Cardiac septum (tissue), 1 donor: ENCODE results near the gene TAF4. TPM values are rescaled to one million over a fixed set of nuclear protein-coding genes. Genes with fewer than 3 reads are reported as not detected.
A peak's percentile ranks its signal among the peaks of the same experiment; 100 is the strongest.
"Not testable (repeated sequence)": the region's sequence is repeated elsewhere in the genome, so short reads cannot be mapped to it uniquely, and the experiment has no call there.

ENCODE experiments used
- DNase-seq: peaks from one replicate; pipeline ENCODE4 v3.0.0-alpha.2; 2020; ENCODE audit warnings: low spot score
- intact Hi-C: fragments of 100-400 bp; cut with DNase I; formaldehyde crosslinking; loops from one replicate; pipeline ENCODE4 v1.14.0; 2022
- total RNA-seq: library from RNA; stranded (reverse); fragmentation: NEBNext Ultra II Directional; extraction: Animal tissue kit (Norgen Biotek cat#: 25700); gene quantifications from one replicate; pipeline ENCODE4 v1.2.1, GENCODE V29; 2021
- donor health status: DM: no; HTN: no; CAD: no.

The TAF4 gene
- total RNA-seq, 1 donor from 2014 or later = 13.6 TPM

DNA sequence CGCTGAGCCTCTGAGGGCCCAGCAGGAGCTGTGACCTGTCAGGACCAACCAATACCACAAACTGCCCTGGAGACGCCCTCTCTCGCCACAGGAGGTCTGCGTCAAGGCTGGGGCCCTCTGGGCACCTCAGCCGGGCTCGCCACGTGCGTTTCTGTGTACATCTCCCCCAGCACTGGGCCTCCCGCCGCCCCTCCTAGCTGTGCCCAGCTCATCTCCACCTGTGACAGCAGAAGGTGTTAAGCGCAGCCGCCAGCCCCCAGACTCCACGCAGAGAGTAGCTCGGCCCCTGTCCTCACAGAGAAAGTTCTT lies 91.4 kb downstream of the TAF4 start:
- intact Hi-C loops = no loop called here
- DNase-seq = no peak

DNA sequence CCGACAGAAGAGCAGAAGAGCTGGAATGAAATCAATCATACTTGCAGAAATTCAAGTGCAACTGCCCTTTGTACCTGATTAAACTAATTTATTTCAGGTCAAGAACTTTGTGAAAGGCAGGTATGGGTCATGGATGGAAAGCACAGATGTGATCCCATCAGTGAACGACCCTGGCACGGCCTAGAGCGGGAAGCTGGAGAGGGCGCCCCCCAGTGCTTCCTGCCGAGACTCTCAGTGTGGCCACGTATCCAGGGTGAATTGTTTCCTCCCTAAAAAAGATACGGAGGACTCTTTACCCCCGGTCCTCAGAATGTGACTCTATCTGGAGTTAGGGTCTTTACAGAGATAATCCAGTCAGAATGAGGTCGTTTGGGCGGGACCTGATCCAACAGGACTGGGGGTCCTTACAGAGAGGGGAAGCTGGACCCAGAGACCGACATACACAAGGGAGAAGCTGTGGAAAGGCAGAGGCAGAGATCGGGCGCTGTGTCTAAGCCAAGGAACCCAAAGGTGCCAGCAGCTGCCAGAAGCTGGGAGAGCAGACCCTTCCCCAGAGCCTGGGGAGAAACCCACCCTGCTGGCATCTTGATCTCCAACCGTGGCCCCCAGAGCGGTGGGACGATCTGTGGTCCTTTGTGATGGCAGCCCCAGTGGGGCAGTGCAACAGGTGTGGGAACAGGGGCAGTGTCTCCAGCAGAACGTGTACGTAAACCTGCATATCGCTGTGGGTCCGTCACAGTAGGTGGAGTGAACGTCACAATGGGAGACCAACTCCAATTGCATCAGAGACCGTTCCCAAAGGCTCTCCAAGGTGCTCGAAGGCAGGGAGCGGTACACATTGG lies 91.9 kb downstream of the TAF4 start:
- peak; percentile 39 for DNase-seq
- intact Hi-C loops = no loop called here

DNA sequence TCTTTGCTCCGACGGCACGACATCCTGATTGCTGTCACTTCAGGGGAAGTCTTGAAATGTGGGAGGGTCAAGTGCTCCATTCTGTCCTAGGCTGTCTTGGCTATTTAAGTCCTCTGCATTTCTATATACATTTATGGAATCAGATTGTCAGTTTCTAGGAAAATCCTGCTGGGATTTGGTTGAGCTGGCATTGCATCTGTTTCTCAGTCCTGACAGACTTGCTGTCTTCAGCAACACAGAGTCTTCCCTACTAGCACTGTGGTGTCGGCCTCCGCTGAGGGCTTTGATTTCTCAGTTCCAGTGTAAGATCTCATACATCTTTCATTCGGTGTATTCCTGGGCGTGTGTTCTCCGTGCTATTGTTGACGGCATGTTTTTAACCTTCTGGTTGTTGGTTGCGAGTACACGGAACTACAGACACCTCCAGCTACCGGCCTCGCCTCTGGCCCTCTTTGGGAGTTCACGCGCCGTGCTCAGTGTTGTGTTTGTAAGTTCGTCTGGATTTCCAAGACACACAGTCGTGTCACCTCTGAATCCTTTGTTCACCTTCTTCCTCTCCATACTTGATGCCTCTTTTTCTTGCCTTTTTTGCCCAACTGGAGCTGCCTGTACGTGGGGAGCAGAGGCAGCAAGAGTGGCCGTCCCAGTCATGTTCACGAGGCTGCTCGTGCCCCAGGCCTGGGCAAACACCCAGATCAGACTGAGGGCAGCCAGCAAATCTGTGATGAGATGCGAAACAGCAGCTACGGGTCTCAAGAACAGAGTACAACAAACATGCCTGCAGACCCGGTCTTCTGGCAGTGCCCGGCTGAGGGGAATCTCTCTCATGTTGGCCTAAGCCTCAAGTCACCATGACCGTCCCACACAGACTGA lies 92.8 kb downstream of the TAF4 start:
- no peak for DNase-seq
- intact Hi-C loops = no loop called here

DNA sequence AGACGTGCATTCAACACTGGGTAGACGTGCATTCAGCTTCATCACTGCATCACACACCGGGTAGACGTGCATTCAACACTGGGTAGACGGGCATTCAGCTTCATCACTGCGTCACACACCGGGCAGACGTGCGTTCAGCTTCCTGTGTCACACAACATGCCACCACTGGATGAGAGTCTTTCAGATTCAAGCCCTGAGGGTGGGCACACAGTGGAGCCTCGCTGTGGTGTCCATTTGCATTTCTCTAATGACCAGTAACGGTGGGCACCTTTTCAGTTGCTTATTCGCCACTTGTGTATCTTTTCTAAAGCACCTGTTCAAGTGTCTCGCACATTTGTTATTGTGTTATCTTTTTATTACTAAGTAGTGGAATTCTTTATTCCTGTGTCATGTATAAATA lies 94.1 kb downstream of the TAF4 start:
- DNase-seq = peak; percentile 55
- intact Hi-C loops = not testable (repeated sequence)

GRCh38 chr20:61970357-61970756 lies 95.3 kb downstream of the TAF4 start:
- intact Hi-C loops = no loop called here
- peak; percentile 10 for DNase-seq

DNA sequence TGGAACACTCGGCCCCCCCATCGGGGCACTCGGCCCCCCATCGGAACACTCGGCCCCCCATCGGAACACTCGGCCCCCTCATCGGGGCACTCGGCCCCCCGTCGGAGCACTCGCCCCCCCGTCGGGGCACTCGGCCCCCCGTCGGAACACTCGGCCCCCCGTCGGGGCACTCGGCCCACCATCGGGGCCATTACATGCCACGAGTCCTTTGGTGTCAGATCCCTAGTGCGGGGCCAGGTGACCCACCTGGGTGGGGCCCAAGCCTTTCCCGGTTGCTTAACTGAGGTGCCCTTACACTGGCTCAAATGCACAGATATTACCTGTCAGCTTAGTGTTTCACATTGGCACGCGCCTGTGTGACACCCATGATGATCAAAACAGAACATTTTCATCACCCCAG lies 95.9 kb downstream of the TAF4 start:
- DNase-seq = peak; percentile 60
- intact Hi-C loops = no loop called here

- intact Hi-C loops = no loop called here
Observed at GRCh38 chr20:61968932-61969331, 96.7 kb downstream of the TAF4 start.

DNA sequence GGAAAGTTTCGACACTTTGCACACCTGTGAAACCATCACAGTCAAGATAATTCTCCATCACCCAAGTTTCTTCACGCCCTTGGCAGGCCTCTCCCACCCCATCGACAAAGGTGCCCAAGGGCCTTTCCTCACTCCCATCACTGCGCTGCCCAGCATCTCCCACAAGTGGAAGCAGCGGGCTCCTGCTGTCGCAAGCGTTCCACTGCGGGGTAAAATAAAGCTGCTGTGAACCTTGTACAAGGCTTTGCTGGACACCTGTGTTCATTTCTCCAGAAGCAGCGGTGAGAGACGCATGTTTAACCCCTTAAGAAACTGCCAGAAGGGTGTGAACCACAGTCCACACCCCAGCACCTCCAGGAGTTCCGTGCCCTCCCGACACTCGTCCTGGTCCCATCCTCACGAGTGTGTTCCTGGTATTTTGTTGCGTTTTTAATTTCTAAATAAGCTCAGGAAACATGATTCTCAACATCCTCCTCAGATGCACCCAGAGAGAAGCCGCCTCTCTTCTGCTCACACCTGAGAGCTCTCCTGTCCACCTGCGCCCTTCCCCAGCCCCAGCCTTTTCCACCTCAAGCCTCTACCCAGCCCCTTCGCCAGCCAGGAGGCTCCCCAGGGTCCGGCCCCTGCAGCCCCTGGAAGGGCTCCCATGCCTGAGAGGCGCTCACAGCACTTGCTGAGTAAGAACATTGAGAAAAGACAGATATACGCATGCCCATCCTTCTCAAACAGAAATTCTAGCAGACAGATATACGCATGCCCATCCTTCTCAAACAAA lies 97.5 kb downstream of the TAF4 start:
- intact Hi-C loops = no loop called here
- DNase-seq = no peak

More at GRCh38 chr20:61968932-61969331, 96.7 kb downstream of the TAF4 start:
- peak; percentile 2 for DNase-seq

- DNase-seq = no peak
- intact Hi-C loops = no loop called here
Observed at GRCh38 chr20:61967300-61967699, 98.4 kb downstream of the TAF4 start.

DNA sequence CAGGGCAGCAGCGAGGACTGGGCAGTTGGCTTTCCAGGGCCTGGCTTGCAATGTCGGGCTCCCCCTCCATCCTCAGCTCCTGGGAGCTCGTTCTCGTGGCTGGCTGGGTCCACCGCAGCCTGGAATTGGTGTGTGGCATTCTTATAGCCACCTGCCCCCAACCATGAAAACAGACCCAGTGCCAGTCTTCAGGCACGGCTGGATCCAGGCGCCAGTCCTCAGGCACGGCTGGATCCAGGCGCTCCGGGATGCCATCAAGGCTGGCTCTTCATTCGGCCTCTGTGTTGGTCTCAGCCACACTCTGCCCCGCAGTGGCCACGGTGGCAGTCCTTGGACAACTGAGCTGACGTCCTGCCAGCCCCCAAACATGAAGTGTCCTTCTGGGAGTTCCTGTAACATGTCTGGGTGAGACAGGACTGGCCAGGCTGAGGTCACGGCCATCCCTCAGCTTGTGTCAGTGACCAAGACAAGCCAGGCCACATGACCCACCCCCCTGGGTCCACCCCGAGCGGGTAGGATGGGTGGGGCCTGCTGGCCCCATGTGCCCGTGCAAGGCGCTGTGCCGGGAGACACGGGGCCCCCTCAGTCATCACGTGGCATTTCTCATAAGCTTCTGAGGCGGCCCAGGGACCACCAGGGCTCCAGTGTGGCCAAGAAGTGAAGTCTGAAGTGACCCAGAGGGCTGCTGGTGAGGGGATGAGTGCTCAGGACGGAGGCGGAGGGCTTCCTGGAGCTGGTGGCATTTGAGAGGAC lies 99.0 kb downstream of the TAF4 start:
- intact Hi-C loops = no loop called here
- DNase-seq = peak; percentile 62

DNA sequence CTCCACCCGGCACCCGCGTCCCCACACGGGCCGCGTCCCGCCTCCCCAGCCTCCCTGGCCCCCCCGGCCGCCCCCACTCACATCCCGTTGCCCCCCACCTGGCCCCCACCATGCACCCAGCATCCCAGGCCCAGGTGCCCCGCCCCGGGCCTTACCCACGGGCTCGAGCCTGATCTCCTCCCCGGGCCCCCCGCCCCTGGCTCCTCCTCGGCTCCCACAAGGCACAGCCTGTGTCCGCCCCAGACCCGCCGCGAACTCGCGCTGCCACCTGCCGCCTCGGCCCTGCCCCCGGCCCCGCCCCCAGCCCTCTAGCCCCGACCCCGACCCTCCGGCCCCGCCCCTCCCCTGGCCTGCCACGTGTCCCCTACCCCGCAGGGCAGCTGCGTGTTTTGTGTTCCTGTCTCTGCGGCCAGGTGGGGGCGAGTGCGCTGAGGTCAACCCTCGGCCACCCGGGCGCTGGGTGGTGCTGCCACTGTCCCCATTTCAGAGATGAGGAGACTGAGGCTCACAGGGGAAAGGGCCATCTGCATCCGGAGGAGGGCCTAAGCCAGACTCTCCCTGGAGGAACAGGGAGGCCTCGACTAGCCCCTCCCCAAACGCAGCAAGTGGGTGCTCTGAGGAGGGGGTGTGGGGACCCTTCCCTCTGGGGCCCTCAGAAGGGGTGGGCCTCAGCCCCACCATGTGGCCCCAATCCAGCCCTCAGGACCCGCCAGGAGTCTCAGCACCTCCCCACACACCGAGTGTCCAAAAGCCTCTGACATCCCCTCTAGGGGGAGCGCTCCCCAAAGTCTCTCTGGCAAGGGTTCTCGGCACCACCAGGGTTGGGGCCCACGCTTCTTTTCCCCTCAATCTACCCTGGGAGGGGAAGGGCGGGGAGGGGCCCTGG lies 99.8 kb downstream of the TAF4 start:
- peak; percentile 61 for DNase-seq
- intact Hi-C loops = no loop called here

- intact Hi-C loops = no loop called here
- no peak for DNase-seq
Observed at GRCh38 chr20:61964675-61965605, 100.7 kb downstream of the TAF4 start.

DNA sequence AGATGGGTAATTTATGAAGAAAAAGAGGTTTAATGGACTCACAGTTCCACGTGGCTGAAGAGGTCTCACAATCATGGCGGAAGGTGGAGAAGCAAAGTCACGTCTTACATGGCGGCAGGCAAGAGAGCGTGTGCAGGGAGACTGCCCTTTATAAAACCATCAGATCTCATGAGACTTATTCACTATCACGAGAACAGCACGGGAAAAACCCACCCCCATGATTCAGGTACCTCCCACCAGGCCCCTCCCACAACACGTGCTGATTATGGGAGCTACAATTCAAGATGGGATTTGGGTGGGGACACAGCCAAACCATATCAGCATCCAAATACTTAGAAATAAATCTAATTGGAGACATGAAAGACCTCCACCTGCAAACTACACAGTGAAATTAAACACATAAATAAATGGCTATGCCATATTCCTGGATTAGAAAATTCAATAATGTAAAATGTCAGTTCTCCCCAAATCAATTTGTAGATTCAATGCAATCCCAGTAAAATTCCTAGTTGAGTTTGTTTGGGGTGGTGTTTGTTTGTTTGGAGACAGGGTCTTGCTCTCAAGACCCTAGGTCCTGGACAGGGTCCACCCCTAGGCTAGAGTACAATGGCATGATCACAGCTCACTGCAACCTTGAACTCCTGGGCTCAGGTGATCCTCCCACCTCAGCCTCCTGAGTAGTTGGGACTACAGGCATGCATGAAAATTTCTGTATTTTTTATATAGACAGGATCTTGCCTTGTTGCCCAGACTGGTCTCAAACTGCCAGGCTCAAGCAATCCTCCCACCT lies 101.6 kb downstream of the TAF4 start:
- DNase-seq = no peak
- intact Hi-C loops = no loop called here

- intact Hi-C loops = no loop called here
- DNase-seq = no peak
Observed at GRCh38 chr20:61963149-61963548, 102.5 kb downstream of the TAF4 start.

DNA sequence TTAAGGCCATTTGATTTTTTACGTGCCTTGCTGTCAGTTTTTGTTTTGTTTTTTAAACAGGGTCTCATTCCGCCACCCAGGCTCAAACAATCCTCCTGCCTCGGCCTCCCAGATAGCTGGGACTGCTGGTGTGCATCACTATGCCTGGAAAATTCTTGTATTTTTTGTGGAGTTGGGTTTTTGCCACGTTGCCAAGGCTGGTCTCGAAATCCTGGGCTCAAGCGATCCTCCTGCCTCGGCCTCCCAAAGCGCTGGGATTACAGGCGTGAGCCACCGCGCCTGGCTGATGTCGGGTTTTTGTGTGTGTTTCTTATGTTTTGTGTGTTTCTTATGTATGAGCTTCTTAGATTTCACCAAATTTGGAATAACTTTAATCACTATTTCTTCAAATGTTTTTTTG lies 104.8 kb downstream of the TAF4 start:
- intact Hi-C loops = no loop called here
- peak; percentile 62 for DNase-seq

GRCh38 chr20:61958773-61959700 lies 106.6 kb downstream of the TAF4 start:
- intact Hi-C loops = no loop called here
- DNase-seq = peak; percentile 26
